Activated CD8-positive, alpha-beta memory T cell treated with anti-CD3 and anti-CD28 coated beads, Interleukin-2, amount 10 ng/mL, durations not matched to agents 7 days and 5 days (primary cell): ENCODE data around the gene SLX4. TPM values are rescaled to one million over a fixed set of nuclear protein-coding genes. Genes with fewer than 3 reads are reported as not detected.
A peak's percentile ranks its signal among the peaks of the same experiment; 100 is the strongest.

ENCODE experiments used
- ATAC-seq: fragments of 150-1000 bp; cut with Tn5 transposase; one replicate; pipeline ENCODE4 v1.10.0; 2021; ENCODE audit warnings: moderate library complexity
- CTCF ChIA-PET: fragments of 350-600 bp; sonication (Branson Sonifier 250); formaldehyde crosslinking; loops from one replicate; lab custom pipeline; 2021; ENCODE audit warnings: antibody characterized with exemption; lab: Charles Lee
- DNase-seq: peaks from one replicate; pipeline ENCODE4 v3.0.0-alpha.2; 2020
- H3K27ac Mint-ChIP-seq: one replicate; pipeline ENCODE4 v1.8.0; 2021; ENCODE audit warnings: mild to moderate bottlenecking, mixed read lengths
- H3K27me3 Mint-ChIP-seq: one replicate; pipeline ENCODE4 v1.8.0; 2021; ENCODE audit warnings: mixed read lengths
- H3K36me3 Mint-ChIP-seq: one replicate; pipeline ENCODE4 v1.8.0; 2021; ENCODE audit warnings: mild to moderate bottlenecking, mixed read lengths
- H3K4me1 Mint-ChIP-seq: one replicate; pipeline ENCODE4 v1.8.0; 2021; ENCODE audit warnings: mixed read lengths
- H3K4me3 Mint-ChIP-seq: one replicate; pipeline ENCODE4 v1.8.0; 2021; ENCODE audit warnings: mild to moderate bottlenecking, moderate library complexity, mixed read lengths
- H3K9me3 Mint-ChIP-seq: one replicate; pipeline ENCODE4 v1.8.0; 2022; ENCODE audit warnings: low read depth, mixed read lengths
- total RNA-seq, 2 experiments: library from RNA; stranded (reverse); gene quantifications; one replicate each; pipeline ENCODE4 v1.2.3, GENCODE V29; 2021

SLX4 gene
- total RNA-seq, 2 experiments from 2014 or later, result 19.0 to 24.6 TPM

GRCh38 chr16:3562914-3563480 lies 48.4 kb downstream of the SLX4 start:
- Mint-ChIP-seq H3K4me1 (no peaks in the 10 kb centered on the region), H3K27ac (no peak overlapping the region), H3K9me3 (no peaks in the 10 kb centered on the region), H3K27me3 (no peaks in the 10 kb centered on the region), H3K36me3 (peaks cover 57% of the 10 kb centered on the region), H3K4me3 (no peak overlapping the region)
- ATAC-seq (no peak), DNase-seq (no peak)
- CTCF ChIA-PET, result no interaction called here

GRCh38 chr16:3561626-3562025 lies 49.8 kb downstream of the SLX4 start:
- no peaks in the 10 kb centered on the region for H3K9me3 Mint-ChIP-seq
- H3K4me1 Mint-ChIP-seq, result no peaks in the 10 kb centered on the region
- no peak for DNase-seq
- no peak overlapping the region for H3K27ac Mint-ChIP-seq
- ATAC-seq, result no peak
- no peak overlapping the region for H3K4me3 Mint-ChIP-seq
- CTCF ChIA-PET, result no interaction called here
- H3K36me3 Mint-ChIP-seq, result peaks cover 65% of the 10 kb centered on the region
- no peaks in the 10 kb centered on the region for H3K27me3 Mint-ChIP-seq

GRCh38 chr16:3554351-3554928 lies 57.0 kb downstream of the SLX4 start:
- Mint-ChIP-seq H3K27me3 (no peaks in the 10 kb centered on the region), H3K36me3 (peaks cover 72% of the 10 kb centered on the region), H3K4me3 (no peak overlapping the region), H3K4me1 (no peaks in the 10 kb centered on the region), H3K9me3 (no peaks in the 10 kb centered on the region), H3K27ac (no peak overlapping the region)
- ATAC-seq, result no peak
- DNase-seq, result no peak
- CTCF ChIA-PET, result no interaction called here

GRCh38 chr16:3553138-3553923 lies 58.1 kb downstream of the SLX4 start:
- no peak for ATAC-seq
- no peaks in the 10 kb centered on the region for H3K9me3 Mint-ChIP-seq
- CTCF ChIA-PET, result interaction anchor here (0.7 kb wide), 1 partner anchor 138 kb away, joined by 3 read pairs; no protein-coding TSS in a partner anchor
- H3K27ac Mint-ChIP-seq, result no peak overlapping the region
- H3K27me3 Mint-ChIP-seq, result no peaks in the 10 kb centered on the region
- no peaks in the 10 kb centered on the region for H3K4me1 Mint-ChIP-seq
- H3K36me3 Mint-ChIP-seq, result peaks cover 75% of the 10 kb centered on the region
- H3K4me3 Mint-ChIP-seq, result no peak overlapping the region
- DNase-seq, result no peak

- DNase-seq (no peak), ATAC-seq (no peak)
- Mint-ChIP-seq H3K36me3 (peaks cover 66% of the 10 kb centered on the region), H3K4me3 (no peak overlapping the region), H3K4me1 (no peaks in the 10 kb centered on the region), H3K27me3 (no peaks in the 10 kb centered on the region), H3K27ac (peak overlapping the region; percentile 5), H3K9me3 (no peaks in the 10 kb centered on the region)
- CTCF ChIA-PET, result no interaction called here
Observed at GRCh38 chr16:3550851-3551847, 60.3 kb downstream of the SLX4 start.

GRCh38 chr16:3549906-3550305 lies 61.5 kb downstream of the SLX4 start:
- no peaks in the 10 kb centered on the region for H3K4me1 Mint-ChIP-seq
- ATAC-seq (no peak), DNase-seq (no peak)
- CTCF ChIA-PET, result no interaction called here
- no peaks in the 10 kb centered on the region for H3K9me3 Mint-ChIP-seq
- H3K4me3 Mint-ChIP-seq, result no peak overlapping the region
- H3K27me3 Mint-ChIP-seq, result no peaks in the 10 kb centered on the region
- no peak overlapping the region for H3K27ac Mint-ChIP-seq
- H3K36me3 Mint-ChIP-seq, result peaks cover 69% of the 10 kb centered on the region

- ATAC-seq, result no peak
- Mint-ChIP-seq H3K4me3 (no peak overlapping the region), H3K27me3 (no peaks in the 10 kb centered on the region), H3K36me3 (peaks cover 63% of the 10 kb centered on the region), H3K9me3 (no peaks in the 10 kb centered on the region), H3K4me1 (no peaks in the 10 kb centered on the region), H3K27ac (no peak overlapping the region)
- DNase-seq, result no peak
- CTCF ChIA-PET, result no interaction called here
Observed at GRCh38 chr16:3548859-3549258, 62.5 kb downstream of the SLX4 start.

- no peaks in the 10 kb centered on the region for H3K9me3 Mint-ChIP-seq
- H3K27me3 Mint-ChIP-seq, result no peaks in the 10 kb centered on the region
- no peak overlapping the region for H3K27ac Mint-ChIP-seq
- H3K4me1 Mint-ChIP-seq, result no peaks in the 10 kb centered on the region
- CTCF ChIA-PET, result no interaction called here
- ATAC-seq, result no peak
- no peak overlapping the region for H3K4me3 Mint-ChIP-seq
- peaks cover 63% of the 10 kb centered on the region for H3K36me3 Mint-ChIP-seq
- DNase-seq, result no peak
Observed at GRCh38 chr16:3548445-3548844, 63.0 kb downstream of the SLX4 start.

- peaks cover 55% of the 10 kb centered on the region for H3K36me3 Mint-ChIP-seq
- no peaks in the 10 kb centered on the region for H3K27me3 Mint-ChIP-seq
- no peak for DNase-seq
- H3K4me1 Mint-ChIP-seq, result no peaks in the 10 kb centered on the region
- ATAC-seq, result no peak
- CTCF ChIA-PET, result interaction anchor here (1.1 kb wide), 1 partner anchor 707 kb away, joined by 3 read pairs; no protein-coding TSS in a partner anchor
- H3K9me3 Mint-ChIP-seq, result no peaks in the 10 kb centered on the region
- H3K27ac Mint-ChIP-seq, result no peak overlapping the region
- H3K4me3 Mint-ChIP-seq, result no peak overlapping the region
Observed at GRCh38 chr16:3546986-3547682, 64.3 kb downstream of the SLX4 start.

- Mint-ChIP-seq H3K4me3 (no peak overlapping the region), H3K27me3 (no peaks in the 10 kb centered on the region), H3K9me3 (no peaks in the 10 kb centered on the region), H3K27ac (no peak overlapping the region), H3K36me3 (peaks cover 48% of the 10 kb centered on the region), H3K4me1 (no peaks in the 10 kb centered on the region)
- ATAC-seq (no peak), DNase-seq (no peak)
- CTCF ChIA-PET, result no interaction called here
Observed at GRCh38 chr16:3542601-3543373, 68.6 kb downstream of the SLX4 start.

- Mint-ChIP-seq H3K27ac (no peak overlapping the region), H3K4me3 (no peak overlapping the region)
- CTCF ChIA-PET, result interaction anchor here (0.6 kb wide), 1 partner anchor 140 kb away, joined by 3 read pairs; no protein-coding TSS in a partner anchor
Observed at GRCh38 chr16:3541527-3542155, 69.8 kb downstream of the SLX4 start.

GRCh38 chr16:3538222-3538621 lies 73.2 kb downstream of the SLX4 start:
- no peak for ATAC-seq
- Mint-ChIP-seq H3K4me1 (no peaks in the 10 kb centered on the region), H3K27ac (no peak overlapping the region), H3K27me3 (no peaks in the 10 kb centered on the region), H3K36me3 (peaks cover 25% of the 10 kb centered on the region), H3K4me3 (no peak overlapping the region), H3K9me3 (no peaks in the 10 kb centered on the region)
- DNase-seq, result no peak
- CTCF ChIA-PET, result no interaction called here

More at GRCh38 chr16:3541527-3542155, 69.8 kb downstream of the SLX4 start:
- Mint-ChIP-seq H3K27me3 (no peaks in the 10 kb centered on the region), H3K4me1 (no peaks in the 10 kb centered on the region), H3K9me3 (no peaks in the 10 kb centered on the region), H3K36me3 (peaks cover 41% of the 10 kb centered on the region)
- ATAC-seq (no peak), DNase-seq (no peak)
